HCT116 (cell line): ENCODE measurements around the gene FOXP1. TPM values are rescaled to one million over a fixed set of nuclear protein-coding genes. Genes with fewer than 3 reads are reported as not detected.

Experiments used
- ATAC-seq: fragments of 200-7000 bp; cut with Tn5 transposase; 2 replicates; pipeline ENCODE4 v1.9.1; 2020; ENCODE audit warnings: mild to moderate bottlenecking, moderate library complexity
- BruUV-seq: library from RNA; stranded (reverse); fragments of 400-500 nt; replicated peaks from 2 replicates; lab custom pipeline; 2021; lab: Mats Ljungman, UMichigan
- CTCF ChIA-PET: fragments of 300-600 bp; sonication (Branson Sonifier 250); formaldehyde crosslinking; loops from one replicate; lab custom pipeline; 2021; ENCODE audit warnings: antibody characterized with exemption; lab: Charles Lee
- POLR2A ChIA-PET: fragments of 300-600, 350-600 bp; sonication (Branson Sonifier 250); formaldehyde crosslinking; loops from one replicate; lab custom pipeline; 2021; ENCODE audit warnings: antibody characterized with exemption; lab: Charles Lee
- RAD21 ChIA-PET, 2 experiments: fragments of 300-600 bp; sonication (Branson Sonifier 250); formaldehyde crosslinking; loops; one replicate each; lab custom pipeline; 2023; ENCODE audit warnings: low total read pairs in 2 of 2; ENCODE audit not compliant: uncharacterized antibody in 2 of 2, unreplicated experiment in 2 of 2, low non-redundant PET in 1 of 2; lab: Charles Lee
- DNase-seq: peaks from one replicate; pipeline ENCODE4 v3.0.0-alpha.2; 2010; ENCODE audit warnings: low read depth, low spot score
- H2AFZ ChIP-seq: fragments of 200-600 bp; shearing (Covaris generic), sonication (generic); 2 replicates; pipeline ENCODE4 v1.6.1; 2017; ENCODE audit warnings: low read depth, mixed run types, mixed read lengths, antibody characterized with exemption, low read length; ENCODE audit not compliant: poor library complexity, severe bottlenecking
- H3K27ac ChIP-seq: 2 replicates; pipeline ENCODE4 v1.5.1; 2012; ENCODE audit warnings: low read depth, low read length
- H3K27me3 ChIP-seq: fragments of 200-600 bp; sonication (generic); 2 replicates; pipeline ENCODE4 v1.6.1; 2016; ENCODE audit warnings: mixed run types, low read length, mixed read lengths; ENCODE audit not compliant: insufficient read depth
- H3K36me3 ChIP-seq, 2 experiments: fragments of 200-500 bp in 1 of 2; fragments of 200-600 bp in 1 of 2; sonication (Bioruptor generic) in 1 of 2; sonication (generic) in 1 of 2; 2 replicates each; pipeline versions ENCODE4 v1.5.1 to v1.6.1; 2014 to 2016; ENCODE audit warnings: low read length in 2 of 2, inconsistent platforms in 1 of 2, mixed read lengths in 1 of 2, mixed run types in 1 of 2; ENCODE audit not compliant: insufficient read depth in 2 of 2, control insufficient read depth in 1 of 2
- H3K4me1 ChIP-seq, 2 experiments: fragments of 200-600 bp in 1 of 2; sonication (generic) in 1 of 2; 2 replicates each; pipeline versions ENCODE4 v1.5.1 to v1.6.1; 2012 to 2017; ENCODE audit warnings: low read length in 2 of 2, inconsistent platforms in 1 of 2, mild to moderate bottlenecking in 1 of 2, mixed read lengths in 1 of 2, mixed run types in 1 of 2, moderate library complexity in 1 of 2; ENCODE audit not compliant: insufficient read depth in 2 of 2, control insufficient read depth in 1 of 2
- H3K4me2 ChIP-seq: fragments of 200-600 bp; sonication (generic); 2 replicates; pipeline ENCODE4 v1.6.1; 2017; ENCODE audit warnings: mixed run types, low read length, mixed read lengths
- H3K4me3 ChIP-seq, 2 experiments: fragments of 200-600 bp in 1 of 2; sonication (generic) in 1 of 2; replicated peaks in 1 of 2; 2 replicates each; pipeline ENCODE4 v1.5.1; 2011 to 2016; ENCODE audit warnings: low read length in 2 of 2, control low read depth in 1 of 2, low read depth in 1 of 2, mild to moderate bottlenecking in 1 of 2, mixed read lengths in 1 of 2, mixed run types in 1 of 2
- H3K79me2 ChIP-seq: fragments of 200-600 bp; sonication (generic); 2 replicates; pipeline ENCODE4 v1.6.1; 2017; ENCODE audit warnings: mild to moderate bottlenecking, mixed run types, low read length, moderate library complexity, mixed read lengths; ENCODE audit not compliant: insufficient read depth
- H3K9ac ChIP-seq: fragments of 200-600 bp; sonication (generic); 2 replicates; pipeline ENCODE4 v1.6.1; 2016; ENCODE audit warnings: low read length, mixed read lengths
- H3K9me2 ChIP-seq: fragments of 200-600 bp; sonication (generic), shearing (Covaris generic); 2 replicates; pipeline ENCODE4 v1.6.1; 2017; ENCODE audit warnings: mixed run types, mild to moderate bottlenecking, moderate library complexity; ENCODE audit not compliant: insufficient read depth
- H3K9me3 ChIP-seq, 2 experiments: fragments of 200-500 bp in 1 of 2; fragments of 200-600 bp in 1 of 2; sonication (Bioruptor generic) in 1 of 2; sonication (generic) in 1 of 2; 2 replicates each; pipeline ENCODE4 v1.6.1; 2014 to 2017; ENCODE audit warnings: low read length in 2 of 2, mixed read lengths in 2 of 2, inconsistent platforms in 1 of 2, low read depth in 1 of 2, mild to moderate bottlenecking in 1 of 2, mixed run types in 1 of 2, moderate library complexity in 1 of 2; ENCODE audit not compliant: control insufficient read depth in 1 of 2, insufficient read depth in 1 of 2
- H4K20me1 ChIP-seq: fragments of 200-600 bp; sonication (generic), shearing (Covaris generic); 2 replicates; pipeline ENCODE4 v1.6.1; 2017; ENCODE audit warnings: mixed run types, mild to moderate bottlenecking, moderate library complexity; ENCODE audit not compliant: insufficient read depth
- CBX3 ChIP-seq: IDR thresholded peaks from 2 replicates; pipeline ENCODE4 v1.6.1; 2012; ENCODE audit warnings: low read depth
- ELF1 ChIP-seq: IDR thresholded peaks from 2 replicates; pipeline ENCODE4 v1.6.1; 2012; ENCODE audit warnings: low read depth, borderline replicate concordance
- EZH2phosphoT487 ChIP-seq: fragments of 200-600 bp; IDR thresholded peaks from 2 replicates; pipeline ENCODE4 v1.6.1; 2018; ENCODE audit warnings: antibody characterized with exemption, borderline replicate concordance
- FOSL1 ChIP-seq: IDR thresholded peaks from 2 replicates; pipeline ENCODE4 v1.6.1; 2012; ENCODE audit warnings: low read depth
- MAX ChIP-seq: IDR thresholded peaks from 2 replicates; pipeline ENCODE4 v1.6.1; 2012
- POLR2A ChIP-seq: IDR thresholded peaks from 2 replicates; pipeline ENCODE4 v1.7.0; 2011; ENCODE audit warnings: borderline replicate concordance; ENCODE audit not compliant: insufficient read depth, insufficient read length; ENCODE audit errors: extremely low read depth
- SIN3A ChIP-seq: IDR thresholded peaks from 2 replicates; pipeline ENCODE4 v1.6.1; 2012; ENCODE audit warnings: low read depth
- SP1 ChIP-seq: IDR thresholded peaks from 2 replicates; pipeline ENCODE4 v1.6.1; 2012; ENCODE audit warnings: low read depth
- TCF7L2 ChIP-seq: IDR thresholded peaks from 2 replicates; pipeline ENCODE4 v1.7.0; 2011; ENCODE audit warnings: borderline replicate concordance, inconsistent platforms; ENCODE audit not compliant: insufficient read depth, insufficient read length; ENCODE audit errors: extremely low read depth
- YY1 ChIP-seq: IDR thresholded peaks from 2 replicates; pipeline ENCODE4 v1.6.1; 2011; ENCODE audit warnings: low read length, low read depth, moderate library complexity, mild to moderate bottlenecking; ENCODE audit not compliant: insufficient replicate concordance; ENCODE audit errors: extremely low read depth
- ZFX ChIP-seq: fragments of 450-650 bp; IDR thresholded peaks from 2 replicates; pipeline ENCODE4 v1.6.1; 2017
- intact Hi-C: fragments of 100-400 bp; cut with micrococcal nuclease; formaldehyde crosslinking; loops from 2 replicates; pipeline ENCODE4 v1.10.0; 2022
- total RNA-seq: library from RNA; stranded (reverse); gene quantifications from one replicate; pipeline ENCODE4 v1.2.1, GENCODE V29; 2021; ENCODE audit not compliant: unreplicated experiment
- TF ChIP-seq, protein P1 (sequence below), 3 experiments: fragments of 200-600 bp in 1 of 3; sonication (generic) in 1 of 3; IDR thresholded peaks in 2 of 3; conservative IDR thresholded peaks in 1 of 3; 2 replicates each; pipeline ENCODE4 v1.5.1; 2012 to 2017; ENCODE audit warnings: low read depth in 2 of 3, low read length in 2 of 3, antibody characterized with exemption in 1 of 3, borderline replicate concordance in 1 of 3, control low read depth in 1 of 3, mild to moderate bottlenecking in 1 of 3, mixed read lengths in 1 of 3, mixed run types in 1 of 3, moderate library complexity in 1 of 3; ENCODE audit not compliant: insufficient read depth in 1 of 3

FOXP1 gene
- total RNA-seq, 1 experiment from 2014 or later: 11.4 TPM

DNA sequence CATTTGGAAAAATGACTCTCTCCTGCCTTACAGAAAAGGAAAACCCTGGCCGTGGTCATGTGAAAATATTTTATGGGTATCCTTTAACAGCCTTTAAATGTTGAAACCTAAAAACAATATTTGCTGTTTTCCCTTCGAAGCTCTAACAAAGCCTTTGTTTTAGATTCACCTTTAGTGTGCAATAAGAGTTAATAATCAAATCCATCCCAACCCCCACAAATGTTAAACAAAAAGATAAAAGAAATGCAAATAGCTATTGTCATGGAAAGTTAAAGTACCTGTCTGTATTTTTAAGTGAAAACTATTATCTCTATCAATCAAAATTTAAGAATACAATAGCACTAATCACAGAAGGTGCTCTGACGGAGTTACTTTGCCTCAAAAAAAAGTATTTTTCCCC lies 279.3 kb downstream of the FOXP1 start:
- no peaks in the 10 kb centered on the region for H3K9me2 ChIP-seq
- ChIA-PET CTCF (no interaction called here), RAD21 (no interaction called here), POLR2A (no interaction called here)
- H3K4me1 ChIP-seq: no peaks in the 10 kb centered on the region
- H3K79me2 ChIP-seq: no peaks in the 10 kb centered on the region
- H3K27me3 ChIP-seq: no peaks in the 10 kb centered on the region
- DNase-seq (no peak), ATAC-seq (no peak)
- no peak overlapping the region for H3K4me2 ChIP-seq
- H3K27ac ChIP-seq: no peak overlapping the region
- no peak overlapping the region for H3K4me3 ChIP-seq
- TF ChIP-seq SP1: no peak
- no peak for TF ChIP-seq ELF1
- TF ChIP-seq TCF7L2: no peak
- TF ChIP-seq YY1: no peak
- no peak for TF ChIP-seq MAX
- no peak for TF ChIP-seq SIN3A
- no peak for TF ChIP-seq CBX3
- no peak for TF ChIP-seq ZFX
- TF ChIP-seq FOSL1: no peak
- TF ChIP-seq EZH2phosphoT487: no peak
- TF ChIP-seq, protein P1, sequence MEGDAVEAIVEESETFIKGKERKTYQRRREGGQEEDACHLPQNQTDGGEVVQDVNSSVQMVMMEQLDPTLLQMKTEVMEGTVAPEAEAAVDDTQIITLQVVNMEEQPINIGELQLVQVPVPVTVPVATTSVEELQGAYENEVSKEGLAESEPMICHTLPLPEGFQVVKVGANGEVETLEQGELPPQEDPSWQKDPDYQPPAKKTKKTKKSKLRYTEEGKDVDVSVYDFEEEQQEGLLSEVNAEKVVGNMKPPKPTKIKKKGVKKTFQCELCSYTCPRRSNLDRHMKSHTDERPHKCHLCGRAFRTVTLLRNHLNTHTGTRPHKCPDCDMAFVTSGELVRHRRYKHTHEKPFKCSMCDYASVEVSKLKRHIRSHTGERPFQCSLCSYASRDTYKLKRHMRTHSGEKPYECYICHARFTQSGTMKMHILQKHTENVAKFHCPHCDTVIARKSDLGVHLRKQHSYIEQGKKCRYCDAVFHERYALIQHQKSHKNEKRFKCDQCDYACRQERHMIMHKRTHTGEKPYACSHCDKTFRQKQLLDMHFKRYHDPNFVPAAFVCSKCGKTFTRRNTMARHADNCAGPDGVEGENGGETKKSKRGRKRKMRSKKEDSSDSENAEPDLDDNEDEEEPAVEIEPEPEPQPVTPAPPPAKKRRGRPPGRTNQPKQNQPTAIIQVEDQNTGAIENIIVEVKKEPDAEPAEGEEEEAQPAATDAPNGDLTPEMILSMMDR (IDR thresholded peaks at IDR 0.05 in 2 of 3, conservative IDR thresholded peaks at IDR 0.05 in 1 of 3; ENCODE audit: borderline replicate concordance in 1 of 3, insufficient read depth in 1 of 3, low read depth in 2 of 3, low read length in 2 of 3): no peak
- no peak for TF ChIP-seq POLR2A
- H3K9me3 ChIP-seq: no peaks in the 10 kb centered on the region
- no peak overlapping the region for H3K9ac ChIP-seq
- H3K36me3 ChIP-seq: no peaks in the 10 kb centered on the region
- BruUV-seq: no TSS peak
- no peak overlapping the region for H2AFZ ChIP-seq
- intact Hi-C loops: no loop called here
- H4K20me1 ChIP-seq: no peaks in the 10 kb centered on the region
